IPS DF 4.7 (cell line): ENCODE measurements around the gene CYP26A1.

Experiments used
- DNase-seq: peaks from one replicate; pipeline ENCODE4 v3.0.0-alpha.2; 2013; ENCODE audit warnings: low spot score; ENCODE audit errors: extremely low read depth

CYP26A1 gene

GRCh38 chr10:93064874-93065660 is 8.6 kb upstream of the CYP26A1 start:
- DNase-seq, result no peak

- DNase-seq, result no peak
These were observed 7.8 kb upstream of the CYP26A1 start for GRCh38 chr10:93065675-93066543.

GRCh38 chr10:93066544-93066913 is 7.2 kb upstream of the CYP26A1 start:
- no peak for DNase-seq

- no peak for DNase-seq
These were observed 6.0 kb upstream of the CYP26A1 start for GRCh38 chr10:93067443-93068365.

- no peak for DNase-seq
These were observed 5.1 kb upstream of the CYP26A1 start for GRCh38 chr10:93068411-93069244.

GRCh38 chr10:93069245-93069561 is 4.5 kb upstream of the CYP26A1 start:
- no peak for DNase-seq

GRCh38 chr10:93070378-93071176 is 3.1 kb upstream of the CYP26A1 start:
- no peak for DNase-seq

- no peak for DNase-seq
These were observed 2.6 kb upstream of the CYP26A1 start for GRCh38 chr10:93071177-93071472.

GRCh38 chr10:93071674-93072224 is 1.9 kb upstream of the CYP26A1 start:
- no peak for DNase-seq

GRCh38 chr10:93072225-93072712 is 1.4 kb upstream of the CYP26A1 start:
- DNase-seq, result no peak

- DNase-seq, result no peak
These were observed 767 bp upstream of the CYP26A1 start for GRCh38 chr10:93072713-93073538.

GRCh38 chr10:93074147-93074596 is 479 bp downstream of the CYP26A1 start:
- DNase-seq, result no peak

- no peak for DNase-seq
These were observed 1.1 kb downstream of the CYP26A1 start for GRCh38 chr10:93074597-93075368.

- no peak for DNase-seq
These were observed 1.9 kb downstream of the CYP26A1 start for GRCh38 chr10:93075369-93076221.

- no peak for DNase-seq
These were observed 3.2 kb downstream of the CYP26A1 start for GRCh38 chr10:93076871-93077270.

GRCh38 chr10:93077860-93078337 is 4.2 kb downstream of the CYP26A1 start:
- DNase-seq, result no peak
